ENCODE results near the gene OR6B1.

Gene OR6B1

GRCh38 chr7:143979359-143979758 is 20.8 kb upstream of the OR6B1 start:
- CTCF ChIA-PET, result no interaction called here
- no peak for TF ChIP-seq ARNT (IDR thresholded peaks at IDR 0.05)
- TF ChIP-seq FOXM1 (IDR thresholded peaks at IDR 0.05; ENCODE audit: borderline replicate concordance), result no peak
- TF ChIP-seq TARDBP (IDR thresholded peaks at IDR 0.05), result no peak
- TF ChIP-seq, protein P1, sequence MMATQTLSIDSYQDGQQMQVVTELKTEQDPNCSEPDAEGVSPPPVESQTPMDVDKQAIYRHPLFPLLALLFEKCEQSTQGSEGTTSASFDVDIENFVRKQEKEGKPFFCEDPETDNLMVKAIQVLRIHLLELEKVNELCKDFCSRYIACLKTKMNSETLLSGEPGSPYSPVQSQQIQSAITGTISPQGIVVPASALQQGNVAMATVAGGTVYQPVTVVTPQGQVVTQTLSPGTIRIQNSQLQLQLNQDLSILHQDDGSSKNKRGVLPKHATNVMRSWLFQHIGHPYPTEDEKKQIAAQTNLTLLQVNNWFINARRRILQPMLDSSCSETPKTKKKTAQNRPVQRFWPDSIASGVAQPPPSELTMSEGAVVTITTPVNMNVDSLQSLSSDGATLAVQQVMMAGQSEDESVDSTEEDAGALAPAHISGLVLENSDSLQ (IDR thresholded peaks at IDR 0.05), result no peak
- no peak for TF ChIP-seq NFRKB (IDR thresholded peaks at IDR 0.05)
- TF ChIP-seq SP1 (IDR thresholded peaks at IDR 0.05), result no peak
- TF ChIP-seq ELF4 (IDR thresholded peaks at IDR 0.05), result no peak
- no peak for TF ChIP-seq SUZ12 (IDR thresholded peaks at IDR 0.05)
- TF ChIP-seq ZNF384 (IDR thresholded peaks at IDR 0.05), result no peak
- no peak for TF ChIP-seq FOXK2 (IDR thresholded peaks at IDR 0.05)
- no peak for TF ChIP-seq HDGF (IDR thresholded peaks at IDR 0.05; ENCODE audit: borderline replicate concordance)
- TF ChIP-seq L3MBTL2 (conservative IDR thresholded peaks at IDR 0.05), result no peak
- TF ChIP-seq BHLHE40 (IDR thresholded peaks at IDR 0.05; ENCODE audit: borderline replicate concordance), result no peak
- no peak for DNase-seq (ENCODE audit: extremely low spot score)
- POLR2A ChIA-PET, result no interaction called here

GRCh38 chr7:143979998-143980397 is 20.1 kb upstream of the OR6B1 start:
- TF ChIP-seq L3MBTL2 (conservative IDR thresholded peaks at IDR 0.05) (no peak), ARNT (IDR thresholded peaks at IDR 0.05) (no peak)
- CTCF ChIA-PET, result no interaction called here
- no peak for DNase-seq (ENCODE audit: extremely low spot score)
- POLR2A ChIA-PET, result no interaction called here

DNA sequence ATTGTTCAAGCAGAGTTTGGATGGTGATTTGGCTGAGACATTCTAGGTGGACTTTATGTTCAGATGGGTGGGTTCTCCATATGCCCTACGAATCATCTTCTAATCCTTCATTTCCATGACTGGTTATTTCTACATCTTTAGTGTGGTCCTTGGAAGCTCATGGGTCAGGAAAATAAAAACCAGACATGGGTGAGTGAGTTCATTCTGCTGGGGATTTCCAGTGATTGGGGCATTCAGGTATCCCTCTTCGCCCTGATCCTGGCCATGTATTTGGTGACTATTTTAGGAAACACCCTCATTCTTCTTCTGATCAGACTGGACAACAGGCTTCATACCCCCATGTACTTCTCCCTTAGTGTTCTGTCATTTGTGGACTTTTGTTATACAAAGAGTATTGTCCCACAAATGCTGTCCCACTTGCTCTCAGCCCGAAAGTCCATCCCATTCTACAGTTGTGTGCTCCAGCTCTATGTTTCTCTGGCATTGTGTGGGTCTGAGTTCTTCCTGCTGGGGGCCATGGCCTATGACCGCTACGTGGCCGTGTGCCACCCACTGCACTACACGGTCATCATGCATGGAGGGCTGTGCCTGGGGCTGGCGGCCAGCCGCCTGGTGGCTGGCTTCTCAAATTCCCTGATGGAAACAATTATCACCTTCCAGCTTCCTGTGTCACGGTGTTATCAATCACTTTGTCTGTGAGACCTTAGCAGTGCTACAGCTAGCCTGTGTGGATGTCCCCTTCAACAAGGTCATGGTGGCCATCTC is 19.2 kb upstream of the OR6B1 start:
- ChIA-PET POLR2A (no interaction called here), CTCF (no interaction called here)
- no peak for DNase-seq (ENCODE audit: extremely low spot score)
- no peak for TF ChIP-seq L3MBTL2 (conservative IDR thresholded peaks at IDR 0.05)
- no peak for TF ChIP-seq BHLHE40 (IDR thresholded peaks at IDR 0.05; ENCODE audit: borderline replicate concordance)
- no peak for TF ChIP-seq CTBP1 (IDR thresholded peaks at IDR 0.05; ENCODE audit: borderline replicate concordance)
- TF ChIP-seq, protein P1 (IDR thresholded peaks at IDR 0.05), result no peak
- no peak for TF ChIP-seq TARDBP (IDR thresholded peaks at IDR 0.05)
- no peak for TF ChIP-seq ELF4 (IDR thresholded peaks at IDR 0.05)

DNA sequence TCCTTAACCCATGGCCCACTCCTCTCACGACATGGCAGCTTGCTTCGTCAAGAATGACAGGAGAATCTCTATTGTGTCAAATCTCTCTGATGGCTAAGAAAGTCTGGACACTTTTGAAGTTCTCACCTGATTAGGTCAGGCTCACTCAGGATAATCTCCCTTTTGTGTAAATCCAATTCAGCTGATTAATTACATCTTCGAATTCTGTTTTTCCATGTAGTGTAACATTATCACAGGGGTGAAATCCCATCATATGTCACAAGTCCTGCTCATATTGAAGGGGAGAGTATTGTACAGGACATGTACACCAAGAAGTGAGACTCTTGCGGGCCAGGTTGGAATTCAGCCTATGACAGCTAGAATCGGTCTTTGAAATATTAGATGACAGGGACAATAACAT is 16.2 kb upstream of the OR6B1 start:
- no peak for TF ChIP-seq SUZ12 (IDR thresholded peaks at IDR 0.05)
- TF ChIP-seq HDGF (IDR thresholded peaks at IDR 0.05; ENCODE audit: borderline replicate concordance), result no peak
- no peak for TF ChIP-seq CTBP1 (IDR thresholded peaks at IDR 0.05; ENCODE audit: borderline replicate concordance)
- TF ChIP-seq ZNF384 (IDR thresholded peaks at IDR 0.05), result no peak
- TF ChIP-seq, protein P1 (IDR thresholded peaks at IDR 0.05), result no peak
- TF ChIP-seq L3MBTL2 (conservative IDR thresholded peaks at IDR 0.05), result no peak
- TF ChIP-seq NFRKB (IDR thresholded peaks at IDR 0.05), result no peak
- TF ChIP-seq BHLHE40 (IDR thresholded peaks at IDR 0.05; ENCODE audit: borderline replicate concordance), result no peak
- TF ChIP-seq LEF1 (IDR thresholded peaks at IDR 0.05; ENCODE audit: borderline replicate concordance), result no peak
- no peak for TF ChIP-seq FOXA1 (IDR thresholded peaks at IDR 0.05)
- no peak for TF ChIP-seq ELF4 (IDR thresholded peaks at IDR 0.05)
- TF ChIP-seq TARDBP (IDR thresholded peaks at IDR 0.05), result no peak
- no peak for TF ChIP-seq ARNT (IDR thresholded peaks at IDR 0.05)
- TF ChIP-seq FOXM1 (IDR thresholded peaks at IDR 0.05; ENCODE audit: borderline replicate concordance), result no peak
- no peak for TF ChIP-seq SP1 (IDR thresholded peaks at IDR 0.05)
- TF ChIP-seq FOXK2 (IDR thresholded peaks at IDR 0.05), result no peak
- POLR2A ChIA-PET, result no interaction called here
- DNase-seq (ENCODE audit: extremely low spot score), result no peak
- CTCF ChIA-PET, result no interaction called here

- CTCF ChIA-PET, result interaction anchor here (0.6 kb wide), 1 partner anchor 30 kb away, joined by 5 read pairs; no protein-coding TSS in a partner anchor
- POLR2A ChIA-PET, result no interaction called here
- TF ChIP-seq ELF4 (IDR thresholded peaks at IDR 0.05), result no peak
- TF ChIP-seq SP1 (IDR thresholded peaks at IDR 0.05), result no peak
- TF ChIP-seq HDGF (IDR thresholded peaks at IDR 0.05; ENCODE audit: borderline replicate concordance), result no peak
- TF ChIP-seq, protein P1 (IDR thresholded peaks at IDR 0.05), result no peak
- no peak for TF ChIP-seq L3MBTL2 (conservative IDR thresholded peaks at IDR 0.05)
- TF ChIP-seq LEF1 (IDR thresholded peaks at IDR 0.05; ENCODE audit: borderline replicate concordance), result no peak
- no peak for TF ChIP-seq FOXM1 (IDR thresholded peaks at IDR 0.05; ENCODE audit: borderline replicate concordance)
- TF ChIP-seq FOXK2 (IDR thresholded peaks at IDR 0.05), result no peak
- no peak for DNase-seq (ENCODE audit: extremely low spot score)
These were observed 12.6 kb upstream of the OR6B1 start for GRCh38 chr7:143987513-143987912.

GRCh38 chr7:143988976-143989745 is 11.0 kb upstream of the OR6B1 start:
- ChIA-PET POLR2A (no interaction called here), CTCF (no interaction called here)
- TF ChIP-seq SP1 (IDR thresholded peaks at IDR 0.05), result no peak
- no peak for TF ChIP-seq ZNF384 (IDR thresholded peaks at IDR 0.05)
- no peak for TF ChIP-seq HDGF (IDR thresholded peaks at IDR 0.05; ENCODE audit: borderline replicate concordance)
- TF ChIP-seq NFRKB (IDR thresholded peaks at IDR 0.05), result no peak
- TF ChIP-seq ARNT (IDR thresholded peaks at IDR 0.05), result no peak
- no peak for TF ChIP-seq CTBP1 (IDR thresholded peaks at IDR 0.05; ENCODE audit: borderline replicate concordance)
- no peak for TF ChIP-seq ELF4 (IDR thresholded peaks at IDR 0.05)
- DNase-seq (ENCODE audit: extremely low spot score), result no peak
